DND-41 (cell line): ENCODE results near the gene PEX5L.

ENCODE experiments used
- ATAC-seq: fragments of 200-7000 bp; cut with Tn5 transposase; 3 replicates; pipeline ENCODE4 v1.9.1; 2021; ENCODE audit warnings: low read depth; ENCODE audit not compliant: insufficient read depth
- DNase-seq: peaks from one replicate; pipeline ENCODE4 v3.0.0-alpha.2; 2020
- H2AFZ ChIP-seq: 2 replicates; pipeline ENCODE4 v1.6.0; 2012; ENCODE audit warnings: low read depth, low read length
- H3K27ac ChIP-seq: 2 replicates; pipeline ENCODE4 v1.5.1; 2012; ENCODE audit warnings: low read length, inconsistent platforms
- H3K27me3 ChIP-seq: fragments of 200-600 bp; sonication (generic); 2 replicates; pipeline ENCODE4 v1.6.0; 2012; ENCODE audit warnings: low read length, mild to moderate bottlenecking, inconsistent platforms; ENCODE audit not compliant: insufficient read depth, poor library complexity
- H3K36me3 ChIP-seq: 2 replicates; pipeline ENCODE4 v1.5.1; 2012; ENCODE audit warnings: low read length, inconsistent platforms; ENCODE audit not compliant: insufficient read depth
- H3K4me1 ChIP-seq: 2 replicates; pipeline ENCODE4 v1.5.1; 2012; ENCODE audit warnings: mild to moderate bottlenecking, low read length; ENCODE audit not compliant: insufficient read depth
- H3K4me2 ChIP-seq: 2 replicates; pipeline ENCODE4 v1.6.0; 2012; ENCODE audit warnings: mild to moderate bottlenecking, moderate library complexity, low read length, inconsistent platforms; ENCODE audit not compliant: insufficient read depth
- H3K4me3 ChIP-seq, 2 experiments: fragments of 200-600 bp in 1 of 2; shearing (Covaris generic) in 1 of 2; 2 replicates each; pipeline ENCODE4 v1.5.1; 2012 to 2016; ENCODE audit warnings: inconsistent platforms in 2 of 2, low read length in 2 of 2, mild to moderate bottlenecking in 2 of 2, low read depth in 1 of 2, moderate library complexity in 1 of 2
- H3K79me2 ChIP-seq: 2 replicates; pipeline ENCODE4 v1.6.0; 2012; ENCODE audit warnings: low read length, inconsistent platforms; ENCODE audit not compliant: insufficient read depth
- H3K9ac ChIP-seq: 2 replicates; pipeline ENCODE4 v1.6.0; 2012; ENCODE audit warnings: low read depth, mild to moderate bottlenecking, inconsistent platforms, low read length, moderate library complexity
- H3K9me3 ChIP-seq: 2 replicates; pipeline ENCODE4 v1.5.1; 2012; ENCODE audit warnings: low read length, moderate library complexity, mild to moderate bottlenecking, inconsistent platforms; ENCODE audit not compliant: insufficient read depth, severe bottlenecking
- H4K20me1 ChIP-seq: 2 replicates; pipeline ENCODE4 v1.6.0; 2012; ENCODE audit warnings: low read length; ENCODE audit not compliant: insufficient read depth
- CTCF ChIP-seq: IDR thresholded peaks from 2 replicates; pipeline ENCODE4 v1.5.1; 2012; ENCODE audit warnings: borderline replicate concordance, low read length, moderate library complexity, mild to moderate bottlenecking; ENCODE audit not compliant: poor library complexity, severe bottlenecking; ENCODE audit errors: extremely low read depth
- EZH2 ChIP-seq: IDR thresholded peaks from 3 replicates; pipeline ENCODE4 v1.6.1; 2012; ENCODE audit warnings: borderline replicate concordance, low read depth, mild to moderate bottlenecking, moderate library complexity, low read length, inconsistent platforms; ENCODE audit not compliant: severe bottlenecking

PEX5L gene

GRCh38 chr3:179967622-179968021, 69.1 kb downstream of the PEX5L start:
- ATAC-seq (peak; percentile 30; the same call in 1 of the 3 replicates), DNase-seq (no peak)
- Histone ChIP-seq H4K20me1 (no peaks in the 10 kb centered on the region), H3K79me2 (peaks cover 100% of the 10 kb centered on the region), H3K4me3 (no peak overlapping the region), H3K9me3 (no peaks in the 10 kb centered on the region), H3K9ac (no peak overlapping the region; the same call in 1 of the 2 replicates), H3K4me2 (peak overlapping the region; percentile 43; the same call in 1 of the 2 replicates), H2AFZ (no peak overlapping the region), H3K36me3 (peaks cover 51% of the 10 kb centered on the region), H3K27ac (peak overlapping the region; percentile 65), H3K27me3 (no peaks in the 10 kb centered on the region), H3K4me1 (peaks cover 99% of the 10 kb centered on the region)
- TF ChIP-seq EZH2, result no peak
- TF ChIP-seq CTCF, result no peak

GRCh38 chr3:179964890-179965289, 71.8 kb downstream of the PEX5L start:
- Histone ChIP-seq H3K79me2 (peaks cover 100% of the 10 kb centered on the region), H3K4me2 (peak overlapping the region; percentile 25; the same call in 1 of the 2 replicates), H3K36me3 (peaks cover 47% of the 10 kb centered on the region), H4K20me1 (no peaks in the 10 kb centered on the region), H2AFZ (no peak overlapping the region), H3K9ac (0 out of 2 replicates have a peak overlapping the region, but pooled peaks have one; percentile 12), H3K9me3 (no peaks in the 10 kb centered on the region), H3K27ac (peak overlapping the region; percentile 97), H3K4me3 (no peak overlapping the region), H3K4me1 (peaks cover 99% of the 10 kb centered on the region), H3K27me3 (no peaks in the 10 kb centered on the region)
- no peak for DNase-seq
- no peak for ATAC-seq
- TF ChIP-seq EZH2 (no peak), CTCF (no peak)

- Histone ChIP-seq H3K4me1 (peaks cover 100% of the 10 kb centered on the region), H3K79me2 (peaks cover 100% of the 10 kb centered on the region), H3K9me3 (no peaks in the 10 kb centered on the region), H4K20me1 (no peaks in the 10 kb centered on the region), H3K4me3 (no peak overlapping the region), H3K27me3 (no peaks in the 10 kb centered on the region), H3K9ac (peak overlapping the region; percentile 69), H2AFZ (no peak overlapping the region), H3K36me3 (peaks cover 34% of the 10 kb centered on the region), H3K27ac (peak overlapping the region; percentile 97), H3K4me2 (peak overlapping the region; percentile 59)
- TF ChIP-seq CTCF, result no peak
- TF ChIP-seq EZH2, result no peak
- ATAC-seq, result no peak
- no peak for DNase-seq
Measured at GRCh38 chr3:179962629-179963387, 73.9 kb downstream of the PEX5L start.
